Neural crest cell (in vitro differentiated cells): ENCODE results near the gene LRRC40. TPM values are rescaled to one million over a fixed set of nuclear protein-coding genes. Genes with fewer than 3 reads are reported as not detected.

Source experiments
- DNase-seq: peaks from one replicate; pipeline ENCODE4 v3.0.0; 2021; ENCODE audit warnings: low read depth, mixed read lengths, low spot score
- H3K27ac Mint-ChIP-seq: one replicate; pipeline ENCODE4 v1.8.0; 2021; ENCODE audit warnings: mild to moderate bottlenecking, mixed read lengths; ENCODE audit not compliant: unreplicated experiment
- H3K27me3 Mint-ChIP-seq: 2 replicates; pipeline ENCODE4 v1.8.0; 2021; ENCODE audit warnings: low read depth, mild to moderate bottlenecking, mixed read lengths
- H3K36me3 Mint-ChIP-seq: 2 replicates; pipeline ENCODE4 v1.8.0; 2021; ENCODE audit warnings: low read depth, mild to moderate bottlenecking, mixed read lengths
- H3K4me1 Mint-ChIP-seq: 2 replicates; pipeline ENCODE4 v1.8.0; 2021; ENCODE audit warnings: mixed read lengths
- H3K4me3 Mint-ChIP-seq: one replicate; pipeline ENCODE4 v1.8.0; 2021; ENCODE audit warnings: mild to moderate bottlenecking, mixed read lengths
- H3K9me3 Mint-ChIP-seq: 2 replicates; pipeline ENCODE4 v1.8.0; 2021; ENCODE audit warnings: mixed read lengths
- total RNA-seq: library from RNA; stranded (reverse); gene quantifications from 2 replicates; pipeline ENCODE4 v1.2.1, GENCODE V29; 2021
- TF ChIP-seq, protein P1 (sequence below): fragments of 200-600 bp; sonication (generic); conservative IDR thresholded peaks from 2 replicates; pipeline ENCODE4 v1.5.0; 2021; ENCODE audit warnings: antibody characterized with exemption, mild to moderate bottlenecking

LRRC40 gene
- total RNA-seq, 1 donor from 2014 or later, result 27.7 TPM

DNA sequence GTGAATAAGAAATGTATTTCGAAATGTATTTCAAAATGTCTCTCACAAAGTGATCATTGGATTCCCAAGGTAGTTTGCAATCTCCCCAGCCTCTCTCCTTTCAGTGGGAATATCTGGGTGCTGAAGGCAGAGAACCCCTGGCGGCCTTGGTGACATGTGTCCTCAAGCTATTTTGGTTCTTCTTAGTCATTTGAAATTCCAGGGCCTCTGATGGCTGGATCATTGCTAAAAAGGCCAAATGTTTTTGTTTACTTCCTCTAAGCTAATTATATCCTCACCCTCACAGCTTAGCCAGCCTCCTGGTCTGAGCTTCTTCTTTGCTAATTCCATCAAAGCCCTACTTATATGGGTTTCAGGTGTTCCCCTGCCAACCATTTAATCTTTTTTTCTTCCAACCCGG lies 71.2 kb downstream of the LRRC40 start:
- Mint-ChIP-seq H3K4me3 (no peak overlapping the region), H3K27ac (no peak overlapping the region), H3K36me3 (no peaks in the 10 kb centered on the region), H3K27me3 (no peaks in the 10 kb centered on the region), H3K4me1 (peaks cover 15% of the 10 kb centered on the region), H3K9me3 (no peaks in the 10 kb centered on the region)
- no peak for DNase-seq
- TF ChIP-seq, protein P1, sequence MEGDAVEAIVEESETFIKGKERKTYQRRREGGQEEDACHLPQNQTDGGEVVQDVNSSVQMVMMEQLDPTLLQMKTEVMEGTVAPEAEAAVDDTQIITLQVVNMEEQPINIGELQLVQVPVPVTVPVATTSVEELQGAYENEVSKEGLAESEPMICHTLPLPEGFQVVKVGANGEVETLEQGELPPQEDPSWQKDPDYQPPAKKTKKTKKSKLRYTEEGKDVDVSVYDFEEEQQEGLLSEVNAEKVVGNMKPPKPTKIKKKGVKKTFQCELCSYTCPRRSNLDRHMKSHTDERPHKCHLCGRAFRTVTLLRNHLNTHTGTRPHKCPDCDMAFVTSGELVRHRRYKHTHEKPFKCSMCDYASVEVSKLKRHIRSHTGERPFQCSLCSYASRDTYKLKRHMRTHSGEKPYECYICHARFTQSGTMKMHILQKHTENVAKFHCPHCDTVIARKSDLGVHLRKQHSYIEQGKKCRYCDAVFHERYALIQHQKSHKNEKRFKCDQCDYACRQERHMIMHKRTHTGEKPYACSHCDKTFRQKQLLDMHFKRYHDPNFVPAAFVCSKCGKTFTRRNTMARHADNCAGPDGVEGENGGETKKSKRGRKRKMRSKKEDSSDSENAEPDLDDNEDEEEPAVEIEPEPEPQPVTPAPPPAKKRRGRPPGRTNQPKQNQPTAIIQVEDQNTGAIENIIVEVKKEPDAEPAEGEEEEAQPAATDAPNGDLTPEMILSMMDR, result no peak

DNA sequence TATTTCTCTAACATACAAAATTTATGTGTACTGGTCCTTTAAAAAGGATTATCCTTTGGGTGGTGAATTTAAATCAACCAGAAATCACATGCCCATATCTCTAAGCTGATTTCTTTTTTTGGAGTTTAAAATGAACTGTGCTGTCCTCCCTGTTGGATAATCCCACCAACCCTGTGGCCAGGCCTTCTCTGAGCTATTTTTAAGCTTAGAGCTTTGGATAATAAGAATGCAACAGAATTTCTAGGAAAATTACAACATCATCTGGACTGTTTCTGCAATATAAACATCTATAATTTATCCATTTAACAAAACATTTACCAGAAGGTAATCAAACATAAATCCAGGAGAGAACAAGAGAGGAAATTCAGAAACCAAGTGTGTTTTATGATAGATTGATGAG lies 88.3 kb downstream of the LRRC40 start:
- DNase-seq, result no peak
- H3K9me3 Mint-ChIP-seq, result no peaks in the 10 kb centered on the region
- H3K4me1 Mint-ChIP-seq, result peaks cover 7% of the 10 kb centered on the region
- no peak overlapping the region for H3K4me3 Mint-ChIP-seq
- no peak overlapping the region for H3K27ac Mint-ChIP-seq
- H3K36me3 Mint-ChIP-seq, result no peaks in the 10 kb centered on the region
- TF ChIP-seq, protein P1, result no peak
- no peaks in the 10 kb centered on the region for H3K27me3 Mint-ChIP-seq

DNA sequence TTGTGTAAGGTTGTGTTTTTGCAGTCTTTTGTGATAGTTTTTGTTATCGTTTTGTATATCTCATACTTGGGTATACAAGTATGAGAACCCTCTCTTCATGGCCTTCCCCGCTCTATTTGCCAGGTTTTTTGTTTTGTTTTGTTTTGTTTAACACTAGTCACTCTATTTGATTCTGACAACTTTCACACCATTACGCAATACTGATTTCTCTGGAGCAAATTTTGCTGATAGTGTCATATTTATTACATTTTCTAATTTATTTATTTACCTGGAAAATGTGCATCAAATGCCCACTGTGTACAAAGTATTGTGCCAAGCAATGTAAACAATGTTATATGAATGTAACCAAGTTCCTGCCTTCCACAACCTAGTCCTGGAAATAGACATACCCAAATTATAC lies 90.1 kb downstream of the LRRC40 start:
- no peak for DNase-seq
- Mint-ChIP-seq H3K4me3 (no peak overlapping the region), H3K4me1 (peaks cover 7% of the 10 kb centered on the region), H3K27me3 (no peaks in the 10 kb centered on the region), H3K9me3 (no peaks in the 10 kb centered on the region), H3K36me3 (no peaks in the 10 kb centered on the region), H3K27ac (no peak overlapping the region)
- TF ChIP-seq, protein P1, result no peak

DNA sequence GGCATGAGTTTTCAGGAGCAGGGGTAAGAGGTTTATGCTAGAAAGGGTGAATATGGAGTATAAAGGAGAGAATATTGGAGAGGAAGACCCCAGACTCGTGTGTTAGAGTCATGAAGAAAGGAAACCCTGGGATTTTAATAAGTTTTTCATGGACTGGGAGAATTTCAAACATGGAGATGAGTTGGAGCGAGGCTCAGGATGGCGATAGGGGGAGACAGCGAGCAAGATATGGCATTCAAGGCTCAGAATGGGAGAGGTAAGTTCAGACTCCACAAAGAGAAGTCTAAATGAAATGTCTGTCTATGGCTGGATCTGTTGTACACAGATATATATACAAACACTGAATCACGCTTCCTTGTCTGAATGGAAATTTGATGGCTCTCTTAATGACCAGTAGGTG lies 92.5 kb downstream of the LRRC40 start:
- Mint-ChIP-seq H3K4me1 (no peaks in the 10 kb centered on the region), H3K27ac (no peak overlapping the region), H3K4me3 (no peak overlapping the region), H3K36me3 (no peaks in the 10 kb centered on the region), H3K9me3 (no peaks in the 10 kb centered on the region), H3K27me3 (no peaks in the 10 kb centered on the region)
- TF ChIP-seq, protein P1, result no peak
- DNase-seq, result no peak

DNA sequence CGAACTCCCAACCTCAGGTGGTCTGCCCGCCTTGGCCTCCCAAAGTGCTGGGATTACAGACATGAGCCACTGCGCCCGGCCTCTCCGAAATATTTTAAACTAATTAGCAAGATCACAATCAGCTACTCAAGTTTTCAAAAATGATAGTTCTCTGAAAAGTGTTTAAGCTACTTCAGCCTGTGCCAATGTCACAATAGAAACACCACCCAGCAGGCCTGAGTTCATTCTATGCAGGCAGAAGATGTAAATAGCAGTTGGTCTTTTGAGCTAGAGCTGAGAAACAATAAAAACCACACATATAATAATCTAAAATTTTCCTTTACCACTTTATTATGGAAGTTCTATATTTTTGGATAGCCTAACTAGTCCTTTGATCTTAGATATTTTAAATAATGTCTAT lies 96.1 kb downstream of the LRRC40 start:
- no peaks in the 10 kb centered on the region for H3K9me3 Mint-ChIP-seq
- H3K4me1 Mint-ChIP-seq, result no peaks in the 10 kb centered on the region
- H3K27me3 Mint-ChIP-seq, result no peaks in the 10 kb centered on the region
- H3K27ac Mint-ChIP-seq, result no peak overlapping the region
- TF ChIP-seq, protein P1, result no peak
- H3K4me3 Mint-ChIP-seq, result no peak overlapping the region
- H3K36me3 Mint-ChIP-seq, result no peaks in the 10 kb centered on the region
- DNase-seq, result no peak

DNA sequence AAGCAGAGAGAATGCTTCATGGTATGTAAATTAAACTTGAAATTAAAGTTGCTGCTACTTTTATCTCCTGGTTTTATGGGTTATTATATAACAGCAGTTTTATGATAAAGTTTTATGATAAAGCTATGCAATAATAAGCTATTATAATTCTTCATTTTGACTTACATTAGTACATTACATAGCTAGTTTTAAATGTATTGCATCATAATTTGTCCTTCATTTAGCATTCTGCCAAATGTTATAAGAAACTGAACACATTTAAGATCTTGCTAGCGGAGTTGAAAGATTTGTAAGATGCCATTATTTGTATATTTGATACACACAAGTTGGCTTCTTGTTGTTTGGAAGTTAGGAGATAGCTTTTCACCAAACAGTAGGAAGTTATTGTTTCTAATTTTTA lies 101.6 kb downstream of the LRRC40 start:
- no peaks in the 10 kb centered on the region for H3K9me3 Mint-ChIP-seq
- H3K27ac Mint-ChIP-seq, result no peak overlapping the region
- H3K4me1 Mint-ChIP-seq, result no peaks in the 10 kb centered on the region
- H3K27me3 Mint-ChIP-seq, result no peaks in the 10 kb centered on the region
- no peaks in the 10 kb centered on the region for H3K36me3 Mint-ChIP-seq
- no peak overlapping the region for H3K4me3 Mint-ChIP-seq
- no peak for DNase-seq
- TF ChIP-seq, protein P1, result no peak
